Endodermal cell (in vitro differentiated cells): ENCODE results near the gene HAPLN3. TPM values are rescaled to one million over a fixed set of nuclear protein-coding genes. Genes with fewer than 3 reads are reported as not detected.

Experiments
- DNase-seq: peaks from one replicate; pipeline ENCODE4 v3.0.0-alpha.2; 2017
- H3K27ac ChIP-seq: 2 replicates; pipeline ENCODE4 v1.5.1; 2013; ENCODE audit warnings: mild to moderate bottlenecking, low read depth, low read length, moderate library complexity
- H3K27me3 ChIP-seq: 2 replicates; pipeline ENCODE4 v1.6.1; 2013; ENCODE audit warnings: mild to moderate bottlenecking, low read length, moderate library complexity; ENCODE audit not compliant: insufficient read depth, control insufficient read depth, poor library complexity, severe bottlenecking
- H3K36me3 ChIP-seq: 2 replicates; pipeline ENCODE4 v1.7.0; 2013; ENCODE audit warnings: mild to moderate bottlenecking, low read length, moderate library complexity; ENCODE audit not compliant: control insufficient read depth, insufficient read depth
- H3K4me1 ChIP-seq: one replicate; pipeline ENCODE4 v1.7.0; 2013; ENCODE audit warnings: low read length; ENCODE audit not compliant: control insufficient read depth, insufficient read depth
- H3K4me3 ChIP-seq: 2 replicates; pipeline ENCODE4 v1.5.1; 2013; ENCODE audit warnings: mild to moderate bottlenecking, low read length, moderate library complexity
- H3K9ac ChIP-seq: 2 replicates; pipeline ENCODE4 v1.6.1; 2013; ENCODE audit warnings: mild to moderate bottlenecking, low read length, moderate library complexity; ENCODE audit not compliant: poor library complexity, severe bottlenecking; ENCODE audit errors: extremely low read depth
- H3K9me3 ChIP-seq: 2 replicates; pipeline ENCODE4 v1.6.1; 2013; ENCODE audit warnings: mild to moderate bottlenecking, low read length, moderate library complexity; ENCODE audit not compliant: control insufficient read depth
- H3K27ac Mint-ChIP-seq: 2 replicates; pipeline ENCODE4 v1.8.0; 2020; ENCODE audit warnings: mixed read lengths
- H3K27me3 Mint-ChIP-seq: 2 replicates; pipeline ENCODE4 v1.8.0; 2021; ENCODE audit warnings: mild to moderate bottlenecking, mixed read lengths; ENCODE audit not compliant: insufficient read depth
- H3K36me3 Mint-ChIP-seq: 2 replicates; pipeline ENCODE4 v1.8.0; 2020; ENCODE audit warnings: low read depth, mixed read lengths
- H3K4me1 Mint-ChIP-seq: 2 replicates; pipeline ENCODE4 v1.8.0; 2020; ENCODE audit warnings: mixed read lengths
- H3K4me3 Mint-ChIP-seq: 2 replicates; pipeline ENCODE4 v1.8.0; 2020; ENCODE audit warnings: mild to moderate bottlenecking, moderate library complexity, mixed read lengths
- H3K9me3 Mint-ChIP-seq: 2 replicates; pipeline ENCODE4 v1.8.0; 2020; ENCODE audit warnings: mild to moderate bottlenecking, mixed read lengths
- CTCF ChIP-seq: fragments of 200-600 bp; sonication (generic); conservative IDR thresholded peaks from 2 replicates; pipeline ENCODE4 v1.5.0; 2021; ENCODE audit warnings: antibody characterized with exemption, mild to moderate bottlenecking
- WGBS, 2 experiments: methylation state at CpG; one replicate each; pipeline versions ENCODE4 v1.1.5 to v1.1.7; 2013; ENCODE audit warnings: missing lambda C conversion rate in 2 of 2, mixed read lengths in 1 of 2; ENCODE audit not compliant: insufficient coverage in 1 of 2, insufficient read length in 1 of 2; 5-methylcytosine and 5-hydroxymethylcytosine counted together
- total RNA-seq, 2 donors: library from RNA; stranded (reverse); fragmentation: NEBNext Ultra II Directional in 1 of 2; extraction: Animal tissue kit (Norgen Biotek cat#: 25700) in 1 of 2; gene quantifications; 2 replicates in 1 of 2; 3 replicates in 1 of 2; pipeline ENCODE4 v1.2.1, GENCODE V29; 2021

The HAPLN3 gene
- total RNA-seq, 2 donors from 2014 or later = 5.8 to 15.6 TPM

GRCh38 chr15:88882785-88883184, 12.6 kb downstream of the HAPLN3 start:
- Histone ChIP-seq H3K9me3 (no peaks in the 10 kb centered on the region), H3K36me3 (no peaks in the 10 kb centered on the region), H3K27me3 (no peaks in the 10 kb centered on the region), H3K4me3 (no peak overlapping the region), H3K9ac (no peak overlapping the region), H3K4me1 (no peaks in the 10 kb centered on the region), H3K27ac (no peak overlapping the region)
- H3K27me3 Mint-ChIP-seq = peaks cover 2% of the 10 kb centered on the region
- DNase-seq = no peak
- no peak overlapping the region for H3K4me3 Mint-ChIP-seq
- no peak overlapping the region for H3K27ac Mint-ChIP-seq
- 84 to 89% methylated on average over 3 to 4 of the region's 4 CpGs for WGBS, 2 experiments
- no peak for TF ChIP-seq CTCF
- no peaks in the 10 kb centered on the region for H3K9me3 Mint-ChIP-seq
- H3K36me3 Mint-ChIP-seq = no peaks in the 10 kb centered on the region
- peaks cover 5% of the 10 kb centered on the region for H3K4me1 Mint-ChIP-seq

GRCh38 chr15:88881775-88882174, 13.6 kb downstream of the HAPLN3 start:
- Histone ChIP-seq H3K36me3 (no peaks in the 10 kb centered on the region), H3K9me3 (no peaks in the 10 kb centered on the region), H3K9ac (no peak overlapping the region), H3K27me3 (no peaks in the 10 kb centered on the region), H3K4me3 (no peak overlapping the region), H3K27ac (no peak overlapping the region), H3K4me1 (no peaks in the 10 kb centered on the region)
- H3K36me3 Mint-ChIP-seq = no peaks in the 10 kb centered on the region
- H3K27ac Mint-ChIP-seq = no peak overlapping the region
- H3K4me1 Mint-ChIP-seq = peaks cover 4% of the 10 kb centered on the region
- H3K27me3 Mint-ChIP-seq = peaks cover 2% of the 10 kb centered on the region
- no peak for TF ChIP-seq CTCF
- 92 to 96% methylated on average over 2 to 3 of the region's 3 CpGs for WGBS, 2 experiments
- H3K4me3 Mint-ChIP-seq = no peak overlapping the region
- no peaks in the 10 kb centered on the region for H3K9me3 Mint-ChIP-seq
- DNase-seq = no peak

- Histone ChIP-seq H3K27ac (no peak overlapping the region), H3K4me1 (no peaks in the 10 kb centered on the region), H3K27me3 (no peaks in the 10 kb centered on the region), H3K9ac (no peak overlapping the region), H3K36me3 (no peaks in the 10 kb centered on the region), H3K4me3 (no peak overlapping the region), H3K9me3 (no peaks in the 10 kb centered on the region)
- 95 to 98% methylated on average over 13 to 31 of the region's 31 CpGs for WGBS, 2 experiments
- H3K4me1 Mint-ChIP-seq = peaks cover 4% of the 10 kb centered on the region
- H3K27me3 Mint-ChIP-seq = peaks cover 2% of the 10 kb centered on the region
- no peak overlapping the region for H3K4me3 Mint-ChIP-seq
- DNase-seq = no peak
- TF ChIP-seq CTCF = no peak
- H3K36me3 Mint-ChIP-seq = no peaks in the 10 kb centered on the region
- H3K27ac Mint-ChIP-seq = no peak overlapping the region
- no peaks in the 10 kb centered on the region for H3K9me3 Mint-ChIP-seq
These were observed 14.2 kb downstream of the HAPLN3 start for GRCh38 chr15:88880944-88881740.
